ENCODE data around the gene FSD1.

FSD1 gene

GRCh38 chr19:4266253-4267000 is 38.0 kb upstream of the FSD1 start:
- peaks cover 19% of the 10 kb centered on the region; the same call in 1 of the 2 replicates for H3K36me3 ChIP-seq (ENCODE audit: insufficient read depth, low read length)
- H3K4me3 ChIP-seq (ENCODE audit: low read length, poor library complexity, severe bottlenecking), result no peak overlapping the region
- H3K9me2 ChIP-seq (replicated peaks; ENCODE audit: low read depth, low read length), result no peaks in the 10 kb centered on the region
- no peaks in the 10 kb centered on the region for H3F3A ChIP-seq (ENCODE audit: low read depth)
- no peak overlapping the region for H3K4me2 ChIP-seq (ENCODE audit: low read depth, low read length, poor library complexity, severe bottlenecking)
- H4K20me1 ChIP-seq (ENCODE audit: insufficient read depth, low read length, poor library complexity, severe bottlenecking), result peaks cover 3% of the 10 kb centered on the region
- no peaks in the 10 kb centered on the region for H3K27me3 ChIP-seq (ENCODE audit: insufficient read depth, low read length, poor library complexity, severe bottlenecking)
- no peaks in the 10 kb centered on the region for H3K9me3 ChIP-seq (ENCODE audit: insufficient read depth, low read depth, low read length)
- H2AFZ ChIP-seq (ENCODE audit: low read length), result no peak overlapping the region
- no peaks in the 10 kb centered on the region for H3K79me2 ChIP-seq (ENCODE audit: insufficient read depth, low read length)
- no peak overlapping the region for H3K9ac ChIP-seq (ENCODE audit: low read depth, low read length, poor library complexity, severe bottlenecking)
- no peaks in the 10 kb centered on the region for H3K4me1 ChIP-seq (ENCODE audit: insufficient read depth, low read length, poor library complexity, severe bottlenecking)
- TF ChIP-seq EZH2phosphoT487 (IDR thresholded peaks at IDR 0.05; ENCODE audit: borderline replicate concordance) (no peak), CTCF (conservative IDR thresholded peaks at IDR 0.05; ENCODE audit: low read length) (no peak)

GRCh38 chr19:4267101-4267900 is 37.1 kb upstream of the FSD1 start:
- TF ChIP-seq EZH2phosphoT487 (IDR thresholded peaks at IDR 0.05; ENCODE audit: borderline replicate concordance) (no peak), CTCF (conservative IDR thresholded peaks at IDR 0.05; ENCODE audit: low read length) (peak; percentile 77)
- Histone ChIP-seq H4K20me1 (ENCODE audit: insufficient read depth, low read length, poor library complexity, severe bottlenecking) (peaks cover 3% of the 10 kb centered on the region), H2AFZ (ENCODE audit: low read length) (no peak overlapping the region), H3K4me2 (ENCODE audit: low read depth, low read length, poor library complexity, severe bottlenecking) (no peak overlapping the region), H3F3A (ENCODE audit: low read depth) (no peaks in the 10 kb centered on the region), H3K27me3 (ENCODE audit: insufficient read depth, low read length, poor library complexity, severe bottlenecking) (no peaks in the 10 kb centered on the region), H3K9me2 (replicated peaks; ENCODE audit: low read depth, low read length) (no peaks in the 10 kb centered on the region), H3K4me1 (ENCODE audit: insufficient read depth, low read length, poor library complexity, severe bottlenecking) (no peaks in the 10 kb centered on the region), H3K36me3 (ENCODE audit: insufficient read depth, low read length) (peaks cover 15% of the 10 kb centered on the region; the same call in 1 of the 2 replicates), H3K9me3 (ENCODE audit: insufficient read depth, low read depth, low read length) (no peaks in the 10 kb centered on the region), H3K4me3 (ENCODE audit: low read length, poor library complexity, severe bottlenecking) (no peak overlapping the region), H3K79me2 (ENCODE audit: insufficient read depth, low read length) (no peaks in the 10 kb centered on the region), H3K9ac (ENCODE audit: low read depth, low read length, poor library complexity, severe bottlenecking) (no peak overlapping the region)

GRCh38 chr19:4267901-4268815 is 36.2 kb upstream of the FSD1 start:
- no peaks in the 10 kb centered on the region for H3F3A ChIP-seq (ENCODE audit: low read depth)

More at GRCh38 chr19:4267901-4268815, 36.2 kb upstream of the FSD1 start:
- H3K9ac ChIP-seq (ENCODE audit: low read depth, low read length, poor library complexity, severe bottlenecking), result no peak overlapping the region
- peaks cover 11% of the 10 kb centered on the region; the same call in 1 of the 2 replicates for H3K36me3 ChIP-seq (ENCODE audit: insufficient read depth, low read length)
- no peak for TF ChIP-seq EZH2phosphoT487 (IDR thresholded peaks at IDR 0.05; ENCODE audit: borderline replicate concordance)
- TF ChIP-seq CTCF (conservative IDR thresholded peaks at IDR 0.05; ENCODE audit: low read length), result no peak
- H3K27me3 ChIP-seq (ENCODE audit: insufficient read depth, low read length, poor library complexity, severe bottlenecking), result no peaks in the 10 kb centered on the region
- no peak overlapping the region for H3K4me2 ChIP-seq (ENCODE audit: low read depth, low read length, poor library complexity, severe bottlenecking)
- no peak overlapping the region for H3K4me3 ChIP-seq (ENCODE audit: low read length, poor library complexity, severe bottlenecking)
- H2AFZ ChIP-seq (ENCODE audit: low read length), result no peak overlapping the region
- H3K9me2 ChIP-seq (replicated peaks; ENCODE audit: low read depth, low read length), result no peaks in the 10 kb centered on the region
- peaks cover 3% of the 10 kb centered on the region for H4K20me1 ChIP-seq (ENCODE audit: insufficient read depth, low read length, poor library complexity, severe bottlenecking)
- H3K79me2 ChIP-seq (ENCODE audit: insufficient read depth, low read length), result no peaks in the 10 kb centered on the region
- H3K4me1 ChIP-seq (ENCODE audit: insufficient read depth, low read length, poor library complexity, severe bottlenecking), result no peaks in the 10 kb centered on the region
- no peaks in the 10 kb centered on the region for H3K9me3 ChIP-seq (ENCODE audit: insufficient read depth, low read depth, low read length)
